ENCODE results near the gene GAREM1.

GRCh38 chr18:32469691-32470459 is 807 bp downstream of the GAREM1 start:
- TF ChIP-seq CTCF (IDR thresholded peaks at IDR 0.05) = no peak
- no peak for TF ChIP-seq EZH2 (IDR thresholded peaks at IDR 0.05)
- no peak for TF ChIP-seq EZH2phosphoT487 (IDR thresholded peaks at IDR 0.05)

Data from neural progenitor cell (in vitro differentiated cells).